IMR-90 (cell line): ENCODE results near the gene AKAP17A. TPM values are rescaled to one million over a fixed set of nuclear protein-coding genes. Genes with fewer than 3 reads are reported as not detected.
A peak's percentile ranks its signal among the peaks of the same experiment; 100 is the strongest.

ENCODE experiments used
- BHLHE40 ChIP-seq: fragments of 150-350 bp; IDR thresholded peaks from 2 replicates; pipeline ENCODE4 v1.6.1; 2016; ENCODE audit warnings: mild to moderate bottlenecking, low read depth, low read length
- CHD1 ChIP-seq: IDR thresholded peaks from 2 replicates; pipeline ENCODE4 v1.6.1; 2012; ENCODE audit warnings: low read depth, low read length, improper control_type of control experiment
- CTCF ChIP-seq: conservative IDR thresholded peaks from 2 replicates; pipeline ENCODE4 v1.5.1; 2012; ENCODE audit warnings: mild to moderate bottlenecking, low read depth, low read length, improper control_type of control experiment
- MAZ ChIP-seq: IDR thresholded peaks from 2 replicates; pipeline ENCODE4 v1.6.1; 2012; ENCODE audit warnings: low read depth, mild to moderate bottlenecking, low read length, improper control_type of control experiment, moderate library complexity, borderline replicate concordance
- MXI1 ChIP-seq: IDR thresholded peaks from 2 replicates; pipeline ENCODE4 v1.6.1; 2012; ENCODE audit warnings: low read depth, mild to moderate bottlenecking, low read length, moderate library complexity, borderline replicate concordance
- polyA plus RNA-seq, 3 experiments: library from polyadenylated mRNA; depleted of rRNA; stranded (reverse); fragments of >200 nt; gene quantifications; 2 replicates each; pipeline ENCODE4 v1.2.3, GENCODE V29; 2012; ENCODE audit warnings: low replicate concordance in 1 of 3
- total RNA-seq: library from RNA; depleted of rRNA; stranded (reverse); fragments of >200 nt; gene quantifications from 2 replicates; pipeline ENCODE4 v1.2.3, GENCODE V29; 2012

Gene AKAP17A
- total and polyA plus RNA-seq, 2 of the 4 experiments (the other 2 are of a cell fraction): 9.0 to 23.7 TPM

- TF ChIP-seq CTCF (0 out of 2 replicates have a peak, but pooled peaks have one; percentile 13), MXI1 (0 out of 2 replicates have a peak, but pooled peaks have one; percentile 47), CHD1 (0 out of 2 replicates have a peak, but pooled peaks have one; percentile 18), BHLHE40 (no peak), MAZ (peak; percentile 82; the same call in 1 of the 2 replicates)
Observed at GRCh38 chrX:1591102-1591862, at the start of gene AKAP17A (continued).
